Measurements from ENCODE around the gene ALG13.

ALG13 gene

DNA sequence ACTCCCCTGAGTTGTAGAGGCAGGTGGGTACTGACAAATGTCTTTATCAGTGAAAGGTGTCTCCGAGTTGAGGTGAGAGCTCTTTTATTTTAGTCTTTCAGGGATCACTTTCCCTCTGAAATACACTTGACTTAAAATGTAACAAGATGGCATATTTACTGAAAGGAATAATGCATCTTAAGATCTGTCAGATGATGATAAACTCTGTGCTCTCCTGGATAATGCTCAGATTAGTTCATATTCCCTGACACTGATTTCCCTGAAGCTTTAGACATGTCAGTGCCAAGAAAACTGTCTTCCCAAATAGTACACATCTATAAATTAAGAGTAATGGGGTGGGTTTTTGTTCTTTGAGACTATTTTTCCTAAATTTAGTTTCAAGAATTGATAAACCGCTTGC lies 75.5 kb downstream of the ALG13 start:
- H3K4me1 ChIP-seq (ENCODE audit: low read length): no peaks in the 10 kb centered on the region
- H3K4me2 ChIP-seq (ENCODE audit: low read length): no peak overlapping the region
- H3K79me2 ChIP-seq (ENCODE audit: low read length): no peaks in the 10 kb centered on the region
- H3K36me3 ChIP-seq (replicated peaks; ENCODE audit: low read depth, low read length): peaks cover 28% of the 10 kb centered on the region
- no peaks in the 10 kb centered on the region for H3K9me3 ChIP-seq (ENCODE audit: insufficient read depth, low read length)
- no peaks in the 10 kb centered on the region for H3K27me3 ChIP-seq (ENCODE audit: low read depth, low read length)
- H2AFZ ChIP-seq (ENCODE audit: low read depth, low read length): no peak overlapping the region
- no peak overlapping the region for H3K27ac ChIP-seq (ENCODE audit: low read length)
- no peak for TF ChIP-seq EZH2phosphoT487 (IDR thresholded peaks at IDR 0.05; ENCODE audit: low read depth)
- TF ChIP-seq, protein P1, sequence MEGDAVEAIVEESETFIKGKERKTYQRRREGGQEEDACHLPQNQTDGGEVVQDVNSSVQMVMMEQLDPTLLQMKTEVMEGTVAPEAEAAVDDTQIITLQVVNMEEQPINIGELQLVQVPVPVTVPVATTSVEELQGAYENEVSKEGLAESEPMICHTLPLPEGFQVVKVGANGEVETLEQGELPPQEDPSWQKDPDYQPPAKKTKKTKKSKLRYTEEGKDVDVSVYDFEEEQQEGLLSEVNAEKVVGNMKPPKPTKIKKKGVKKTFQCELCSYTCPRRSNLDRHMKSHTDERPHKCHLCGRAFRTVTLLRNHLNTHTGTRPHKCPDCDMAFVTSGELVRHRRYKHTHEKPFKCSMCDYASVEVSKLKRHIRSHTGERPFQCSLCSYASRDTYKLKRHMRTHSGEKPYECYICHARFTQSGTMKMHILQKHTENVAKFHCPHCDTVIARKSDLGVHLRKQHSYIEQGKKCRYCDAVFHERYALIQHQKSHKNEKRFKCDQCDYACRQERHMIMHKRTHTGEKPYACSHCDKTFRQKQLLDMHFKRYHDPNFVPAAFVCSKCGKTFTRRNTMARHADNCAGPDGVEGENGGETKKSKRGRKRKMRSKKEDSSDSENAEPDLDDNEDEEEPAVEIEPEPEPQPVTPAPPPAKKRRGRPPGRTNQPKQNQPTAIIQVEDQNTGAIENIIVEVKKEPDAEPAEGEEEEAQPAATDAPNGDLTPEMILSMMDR (IDR thresholded peaks at IDR 0.05; ENCODE audit: low read depth, low read length): no peak
- no peak overlapping the region for H3K4me3 ChIP-seq (ENCODE audit: low read length)
- H4K20me1 ChIP-seq (ENCODE audit: insufficient read depth, low read length): no peaks in the 10 kb centered on the region
- H3K9ac ChIP-seq (ENCODE audit: low read length): no peak overlapping the region

DNA sequence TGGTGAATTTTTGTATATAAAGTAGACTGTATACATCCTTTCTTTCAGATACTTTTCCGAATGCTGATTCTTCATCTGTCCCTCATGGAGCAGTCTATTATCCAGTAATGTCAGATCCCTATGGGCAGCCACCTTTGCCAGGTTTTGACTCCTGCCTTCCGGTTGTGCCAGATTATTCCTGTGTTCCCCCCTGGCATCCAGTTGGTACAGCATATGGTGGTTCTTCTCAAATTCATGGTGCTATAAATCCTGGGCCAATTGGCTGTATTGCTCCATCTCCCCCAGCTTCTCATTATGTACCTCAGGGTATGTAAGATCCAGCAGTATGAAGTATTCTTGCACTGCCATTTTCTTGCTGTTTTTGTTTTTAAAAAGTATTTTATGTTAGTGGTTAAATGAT lies 78.7 kb downstream of the ALG13 start:
- Histone ChIP-seq H3K9me3 (ENCODE audit: insufficient read depth, low read length) (no peaks in the 10 kb centered on the region), H3K27ac (ENCODE audit: low read length) (no peak overlapping the region), H3K36me3 (replicated peaks; ENCODE audit: low read depth, low read length) (peaks cover 21% of the 10 kb centered on the region), H3K4me3 (ENCODE audit: low read length) (no peak overlapping the region), H4K20me1 (ENCODE audit: insufficient read depth, low read length) (no peaks in the 10 kb centered on the region), H3K27me3 (ENCODE audit: low read depth, low read length) (no peaks in the 10 kb centered on the region), H3K4me2 (ENCODE audit: low read length) (no peak overlapping the region), H2AFZ (ENCODE audit: low read depth, low read length) (no peak overlapping the region), H3K79me2 (ENCODE audit: low read length) (no peaks in the 10 kb centered on the region), H3K9ac (ENCODE audit: low read length) (no peak overlapping the region), H3K4me1 (ENCODE audit: low read length) (peaks cover 9% of the 10 kb centered on the region)
- no peak for TF ChIP-seq EZH2phosphoT487 (IDR thresholded peaks at IDR 0.05; ENCODE audit: low read depth)
- TF ChIP-seq, protein P1 (IDR thresholded peaks at IDR 0.05; ENCODE audit: low read depth, low read length): no peak

DNA sequence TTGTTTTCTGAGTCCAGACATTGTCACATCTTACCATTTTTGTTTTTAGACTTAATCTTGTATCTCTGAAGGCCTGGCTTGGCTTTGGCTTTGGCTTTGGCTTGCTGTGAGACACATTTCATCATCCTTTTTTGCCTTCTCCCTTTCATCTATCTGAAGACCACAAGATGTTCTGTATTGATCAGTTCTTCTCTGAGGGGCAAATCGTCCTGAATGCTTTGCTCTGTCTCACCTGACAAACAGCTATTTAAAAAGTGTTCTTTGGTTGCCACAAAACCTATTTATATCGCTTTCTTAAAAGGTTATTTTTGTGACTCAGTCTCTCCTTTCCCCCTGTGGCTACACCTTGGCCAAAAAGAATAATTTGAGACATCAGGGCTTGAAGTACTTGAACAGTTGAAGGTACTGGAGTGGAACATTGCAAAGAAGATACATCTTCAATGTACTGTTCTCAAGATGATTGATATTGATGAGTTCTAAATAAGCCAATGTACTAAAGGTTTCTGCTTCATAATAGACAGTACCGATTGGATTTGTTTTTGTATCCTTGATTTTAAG lies 80.7 kb downstream of the ALG13 start:
- Histone ChIP-seq H3K27me3 (ENCODE audit: low read depth, low read length) (no peaks in the 10 kb centered on the region), H3K36me3 (replicated peaks; ENCODE audit: low read depth, low read length) (peaks cover 36% of the 10 kb centered on the region), H3K9ac (ENCODE audit: low read length) (no peak overlapping the region), H3K4me1 (ENCODE audit: low read length) (peaks cover 9% of the 10 kb centered on the region), H3K4me2 (ENCODE audit: low read length) (no peak overlapping the region), H2AFZ (ENCODE audit: low read depth, low read length) (no peak overlapping the region), H3K4me3 (ENCODE audit: low read length) (no peak overlapping the region), H4K20me1 (ENCODE audit: insufficient read depth, low read length) (no peaks in the 10 kb centered on the region), H3K27ac (ENCODE audit: low read length) (no peak overlapping the region), H3K79me2 (ENCODE audit: low read length) (no peaks in the 10 kb centered on the region), H3K9me3 (ENCODE audit: insufficient read depth, low read length) (no peaks in the 10 kb centered on the region)
- TF ChIP-seq, protein P1 (IDR thresholded peaks at IDR 0.05; ENCODE audit: low read depth, low read length): no peak

DNA sequence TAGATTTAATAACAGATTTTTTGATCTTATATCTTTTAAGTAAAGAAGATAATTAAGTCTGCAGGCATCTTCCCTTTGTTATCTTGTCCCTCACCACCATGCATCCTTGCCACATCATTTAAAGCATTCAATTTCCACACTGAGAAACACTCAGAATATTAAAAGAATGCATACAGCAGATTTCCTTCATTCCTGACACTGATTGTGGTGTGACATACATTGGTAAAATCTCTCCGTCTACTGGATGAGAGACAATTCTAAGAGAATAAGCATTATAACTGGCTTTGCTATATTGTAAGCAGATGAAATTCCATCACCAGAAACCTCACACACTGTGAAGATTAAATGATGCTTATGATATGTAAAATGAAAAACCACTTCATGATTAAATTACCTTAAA lies 97.6 kb downstream of the ALG13 start:
- Histone ChIP-seq H2AFZ (ENCODE audit: low read depth, low read length) (no peak overlapping the region), H3K27ac (ENCODE audit: low read length) (no peak overlapping the region), H3K9ac (ENCODE audit: low read length) (no peak overlapping the region), H3K27me3 (ENCODE audit: low read depth, low read length) (no peaks in the 10 kb centered on the region), H3K79me2 (ENCODE audit: low read length) (no peaks in the 10 kb centered on the region), H3K4me2 (ENCODE audit: low read length) (no peak overlapping the region), H3K9me3 (ENCODE audit: insufficient read depth, low read length) (no peaks in the 10 kb centered on the region), H4K20me1 (ENCODE audit: insufficient read depth, low read length) (no peaks in the 10 kb centered on the region), H3K36me3 (replicated peaks; ENCODE audit: low read depth, low read length) (peaks cover 3% of the 10 kb centered on the region), H3K4me3 (ENCODE audit: low read length) (no peak overlapping the region), H3K4me1 (ENCODE audit: low read length) (no peaks in the 10 kb centered on the region; the same call in 1 of the 2 replicates)
- TF ChIP-seq EZH2phosphoT487 (IDR thresholded peaks at IDR 0.05; ENCODE audit: low read depth): no peak
- TF ChIP-seq, protein P1 (IDR thresholded peaks at IDR 0.05; ENCODE audit: low read depth, low read length): no peak
